HepG2 (cell line): ENCODE data around the gene CYP2J2. TPM values are rescaled to one million over a fixed set of nuclear protein-coding genes. Genes with fewer than 3 reads are reported as not detected.

ENCODE experiments used
- EP300 ChIP-seq, 3 experiments: sonication (generic) in 1 of 3; formaldehyde crosslinking in 1 of 3; IDR thresholded peaks; 2 replicates each; pipeline versions ENCODE4 v1.5.1 to v1.6.1; 2011 to 2020; ENCODE audit warnings: low read depth in 2 of 3, low read length in 2 of 3, borderline replicate concordance in 1 of 3, improper control_type of control experiment in 1 of 3, mild to moderate bottlenecking in 1 of 3, missing genetic modification reagents in 1 of 3, moderate library complexity in 1 of 3
- FOXP4 ChIP-seq: sonication (generic); formaldehyde crosslinking; IDR thresholded peaks from 2 replicates; pipeline ENCODE4 v1.4.0; 2020; ENCODE audit warnings: missing genetic modification reagents
- GABPA ChIP-seq, 2 experiments: IDR thresholded peaks; 2 replicates each; pipeline ENCODE4 v1.6.1; 2011 to 2016; ENCODE audit warnings: low read depth in 2 of 2, low read length in 1 of 2, missing biosample characterization in 1 of 2, missing genetic modification characterization in 1 of 2
- HHEX ChIP-seq: IDR thresholded peaks from 2 replicates; pipeline ENCODE4 v1.6.1; 2016; ENCODE audit warnings: control low read depth
- HOMEZ ChIP-seq: IDR thresholded peaks from 2 replicates; pipeline ENCODE4 v1.6.1; 2016; ENCODE audit warnings: low read depth
- MIXL1 ChIP-seq: IDR thresholded peaks from 2 replicates; pipeline ENCODE4 v1.6.1; 2016
- NR2F6 ChIP-seq, 2 experiments: IDR thresholded peaks; 2 replicates each; pipeline ENCODE4 v1.6.1; 2016; ENCODE audit warnings: antibody characterized with exemption in 1 of 2, mild to moderate bottlenecking in 1 of 2
- REST ChIP-seq, 2 experiments: IDR thresholded peaks; 2 replicates each; pipeline ENCODE4 v1.6.1; 2011 to 2012; ENCODE audit warnings: low read length in 2 of 2, borderline replicate concordance in 1 of 2, low read depth in 1 of 2, mild to moderate bottlenecking in 1 of 2, moderate library complexity in 1 of 2
- ZGPAT ChIP-seq: IDR thresholded peaks from 2 replicates; pipeline ENCODE4 v1.6.1; 2016; ENCODE audit warnings: mild to moderate bottlenecking
- ZNF282 ChIP-seq: fragments of 450-650 bp; IDR thresholded peaks from 2 replicates; pipeline ENCODE4 v1.6.1; 2018; ENCODE audit not compliant: partially characterized antibody
- ZNF33A ChIP-seq: sonication (generic); formaldehyde crosslinking; IDR thresholded peaks from 2 replicates; pipeline ENCODE4 v1.5.1; 2020; ENCODE audit warnings: missing genetic modification reagents, mild to moderate bottlenecking, moderate library complexity, borderline replicate concordance
- ZNF609 ChIP-seq: sonication (generic); formaldehyde crosslinking; IDR thresholded peaks from 2 replicates; pipeline ENCODE4 v1.4.0; 2020; ENCODE audit warnings: mild to moderate bottlenecking, missing genetic modification reagents, borderline replicate concordance
- ZNF703 ChIP-seq: sonication (generic); formaldehyde crosslinking; IDR thresholded peaks from 2 replicates; pipeline ENCODE4 v1.5.1; 2020; ENCODE audit warnings: missing genetic modification reagents, mild to moderate bottlenecking, moderate library complexity, borderline replicate concordance
- ZNF776 ChIP-seq: sonication (generic); formaldehyde crosslinking; IDR thresholded peaks from 2 replicates; pipeline ENCODE4 v1.4.0; 2020; ENCODE audit warnings: mild to moderate bottlenecking, missing genetic modification reagents
- polyA plus RNA-seq, 8 experiments: library from polyadenylated mRNA; depleted of rRNA in 3 of 8; stranded (reverse) in 7 of 8; unstranded in 1 of 8; fragments of >200 nt; fragmentation: Illumina TruSeq in 4 of 8; extraction: Trizol in 4 of 8; gene quantifications; 2 replicates each; pipeline versions ENCODE4 v1.2.1 to v1.2.3, GENCODE V29; 2011 to 2016; ENCODE audit warnings: low read depth in 4 of 8, missing spikeins in 1 of 8, mixed read lengths in 1 of 8; ENCODE audit not compliant: insufficient read depth in 1 of 8
- total RNA-seq, 5 experiments: library from RNA; depleted of rRNA; stranded (reverse); fragments of >200 nt; fragmentation: Illumina TruSeq; extraction: Trizol; gene quantifications; 2 replicates each; pipeline ENCODE4 v1.2.3, GENCODE V29; 2016; ENCODE audit warnings: low read depth in 1 of 5

Gene CYP2J2
- total and polyA plus RNA-seq, 2 of the 13 experiments (the other 11 are each of a cell fraction or from before 2014, with no cell fraction given): 2.1 to 5.9 TPM

- no peak for TF ChIP-seq GABPA (IDR thresholded peaks at IDR 0.05; ENCODE audit: low read depth, low read length)
- TF ChIP-seq GABPA (CRISPR knock-in tag; IDR thresholded peaks at IDR 0.05; ENCODE audit: low read depth): peak; percentile 11; the same call in 1 of the 2 replicates
- peak; percentile 54; the same call in 1 of the 2 replicates for TF ChIP-seq ZNF609 (CRISPR knock-in tag)
- peak; percentile 40; the same call in 1 of the 2 replicates for TF ChIP-seq HHEX (CRISPR knock-in tag)
- TF ChIP-seq ZNF776 (CRISPR knock-in tag): no peak
- TF ChIP-seq EP300 (IDR thresholded peaks at IDR 0.05; ENCODE audit: low read depth in 2 of 2, low read length in 2 of 2): peak in 1 of 2 experiments; percentile 90; a peak in 2 of 4 replicates
- TF ChIP-seq EP300 (CRISPR knock-in tag; IDR thresholded peaks at IDR 0.05; ENCODE audit: borderline replicate concordance): no peak
- TF ChIP-seq ZGPAT (CRISPR knock-in tag): peak; percentile 64
- peak; percentile 93 for TF ChIP-seq FOXP4 (CRISPR knock-in tag)
- TF ChIP-seq ZNF33A (CRISPR knock-in tag): peak; percentile 70; the same call in 1 of the 2 replicates
- peak; percentile 94 for TF ChIP-seq NR2F6 (IDR thresholded peaks at IDR 0.05)
- TF ChIP-seq NR2F6 (CRISPR knock-in tag; IDR thresholded peaks at IDR 0.05): peak; percentile 81
- TF ChIP-seq MIXL1 (CRISPR knock-in tag): peak; percentile 92
- TF ChIP-seq REST (IDR thresholded peaks at IDR 0.05; ENCODE audit: borderline replicate concordance in 1 of 2, low read depth in 1 of 2, low read length in 2 of 2): peak in 1 of 2 experiments; percentile 34; a peak in 2 of 4 replicates
- TF ChIP-seq ZNF703 (CRISPR knock-in tag): no peak
- TF ChIP-seq ZNF282: no peak
- TF ChIP-seq HOMEZ (CRISPR knock-in tag): peak; percentile 75; the same call in 1 of the 2 replicates
Observed at GRCh38 chr1:59936358-59936821, 9.8 kb upstream of the CYP2J2 start (continued).
